K562 (cell line): Measurements from ENCODE around the gene ZDHHC24. TPM values are rescaled to one million over a fixed set of nuclear protein-coding genes. Genes with fewer than 3 reads are reported as not detected.

Experiments
- ATAC-seq: fragments of 200-7000 bp; cut with Tn5 transposase; 3 replicates; pipeline ENCODE4 v1.9.1; 2020; ENCODE audit warnings: moderate library complexity
- BruUV-seq: library from RNA; stranded (reverse); fragments of 400-500 nt; replicated peaks from 2 replicates; lab custom pipeline; 2021; lab: Mats Ljungman, UMichigan
- CTCF ChIA-PET: fragments of 300-600 bp; formaldehyde crosslinking; extraction: SDS; loops from one replicate; lab custom pipeline; 2021; ENCODE audit warnings: low intra/inter-chr PET ratio; lab: Yijun Ruan, JAX
- POLR2A ChIA-PET: fragments of 300-600, 350-650 bp; sonication (Branson Sonifier 250); formaldehyde crosslinking; extraction: SDS; loops from one replicate; lab custom pipeline; 2021; ENCODE audit warnings: antibody characterized with exemption, inconsistent platforms; lab: Yijun Ruan, JAX
- DNase-seq, 4 experiments: peaks; one replicate each; pipeline versions ENCODE4 v3.0.0 to v3.0.0-alpha.2; 2011 to 2018; ENCODE audit warnings: low spot score in 3 of 4, mixed read lengths in 3 of 4; ENCODE audit errors: extremely low read depth in 1 of 4
- FAIRE-seq: peaks from 2 replicates; lab custom pipeline; 2011; peaks lifted over from hg19 to GRCh38; lab: Jason Lieb, UNC
- H2AFZ ChIP-seq: 2 replicates; pipeline ENCODE4 v1.6.0; 2011; ENCODE audit warnings: low read depth, low read length, control low read depth, inconsistent platforms
- H3K27ac ChIP-seq: fragments of 200-600 bp; 3 replicates; pipeline ENCODE4 v1.8.0; 2011; ENCODE audit warnings: low read depth, mild to moderate bottlenecking, control low read depth, inconsistent platforms, low read length, moderate library complexity, mixed read lengths; ENCODE audit errors: extremely low read depth
- H3K27me3 ChIP-seq, 2 experiments: fragments of 300-600 bp in 1 of 2; 2 replicates in 1 of 2; 3 replicates in 1 of 2; pipeline versions ENCODE4 v1.6.0 to v1.8.0; 2011; ENCODE audit warnings: inconsistent platforms in 2 of 2, low read length in 2 of 2, mild to moderate bottlenecking in 1 of 2, mixed read lengths in 1 of 2, moderate library complexity in 1 of 2; ENCODE audit not compliant: control insufficient read depth in 2 of 2, insufficient read depth in 2 of 2
- H3K36me3 ChIP-seq: fragments of 300-600 bp; 3 replicates; pipeline ENCODE4 v1.8.0; 2011; ENCODE audit warnings: mild to moderate bottlenecking, low read length, inconsistent platforms; ENCODE audit not compliant: control insufficient read depth, insufficient read depth
- H3K4me1 ChIP-seq, 2 experiments: fragments of 200-600 bp in 1 of 2; replicated peaks in 1 of 2; 2 replicates in 1 of 2; 3 replicates in 1 of 2; pipeline versions ENCODE4 v1.5.1 to v1.8.0; 2011; ENCODE audit warnings: inconsistent platforms in 2 of 2, low read length in 2 of 2, mild to moderate bottlenecking in 1 of 2, mixed read lengths in 1 of 2, moderate library complexity in 1 of 2; ENCODE audit not compliant: control insufficient read depth in 2 of 2, insufficient read depth in 2 of 2
- H3K4me2 ChIP-seq: 2 replicates; pipeline ENCODE4 v1.6.1; 2011; ENCODE audit warnings: low read length, control low read depth, inconsistent platforms, mixed read lengths; ENCODE audit not compliant: insufficient read depth
- H3K4me3 ChIP-seq: fragments of 200-600 bp; sonication (generic), shearing (Covaris generic); 2 replicates; pipeline ENCODE4 v1.5.1; 2016; ENCODE audit warnings: control low read depth, inconsistent platforms
- H3K79me2 ChIP-seq: fragments of 200-600 bp; 3 replicates; pipeline ENCODE4 v1.8.0; 2011; ENCODE audit warnings: low read length, inconsistent platforms; ENCODE audit not compliant: control insufficient read depth, insufficient read depth
- H3K9ac ChIP-seq, 2 experiments: 2 replicates each; pipeline versions ENCODE4 v1.6.0 to v1.6.1; 2011; ENCODE audit warnings: low read depth in 2 of 2, low read length in 2 of 2, control low read depth in 1 of 2, inconsistent platforms in 1 of 2, mild to moderate bottlenecking in 1 of 2, mixed read lengths in 1 of 2; ENCODE audit not compliant: insufficient read depth in 1 of 2
- H3K9me1 ChIP-seq: one replicate; pipeline ENCODE4 v1.6.0; 2011; ENCODE audit warnings: inconsistent platforms, mild to moderate bottlenecking, low read length, moderate library complexity; ENCODE audit not compliant: control insufficient read depth, insufficient read depth
- H3K9me3 ChIP-seq: replicated peaks from 2 replicates; pipeline ENCODE4 v1.5.1; 2011; ENCODE audit warnings: low read depth, low read length, inconsistent platforms; ENCODE audit not compliant: control insufficient read depth, insufficient read depth
- H4K20me1 ChIP-seq: replicated peaks from 2 replicates; pipeline ENCODE4 v1.6.1; 2011; ENCODE audit warnings: low read length, inconsistent platforms, mixed read lengths; ENCODE audit not compliant: control insufficient read depth, insufficient read depth
- CXXC5 ChIP-seq: fragments of 250-450 bp; sonication (Bioruptor Pico); IDR thresholded peaks from 2 replicates; pipeline ENCODE4 v1.8.0; 2022; ENCODE audit warnings: inconsistent platforms, mild to moderate bottlenecking, moderate library complexity
- HLTF ChIP-seq: fragments of 450-650 bp; IDR thresholded peaks from 2 replicates; pipeline ENCODE4 v1.6.1; 2016
- ILF3 ChIP-seq: fragments of 450-650 bp; IDR thresholded peaks from 2 replicates; pipeline ENCODE4 v1.6.1; 2018; ENCODE audit warnings: antibody characterized with exemption, mild to moderate bottlenecking, moderate library complexity, borderline replicate concordance
- JUND ChIP-seq, 2 experiments: IDR thresholded peaks; 2 replicates in 1 of 2; 3 replicates in 1 of 2; pipeline ENCODE4 v1.6.1; 2011; ENCODE audit warnings: borderline replicate concordance in 2 of 2, low read depth in 2 of 2, low read length in 2 of 2, improper control_type of control experiment in 1 of 2, missing biosample characterization in 1 of 2, missing genetic modification characterization in 1 of 2, missing genetic modification reagents in 1 of 2
- L3MBTL2 ChIP-seq: fragments of 450-650 bp; IDR thresholded peaks from 2 replicates; pipeline ENCODE4 v1.6.1; 2016; ENCODE audit warnings: mild to moderate bottlenecking, moderate library complexity
- MCM5 ChIP-seq: fragments of 450-650 bp; IDR thresholded peaks from 2 replicates; pipeline ENCODE4 v1.6.1; 2016; ENCODE audit warnings: low read depth
- MLLT1 ChIP-seq, 2 experiments: fragments of 450-650 bp; IDR thresholded peaks; 2 replicates each; pipeline ENCODE4 v1.6.1; 2016
- NBN ChIP-seq: fragments of 450-650 bp; IDR thresholded peaks from 2 replicates; pipeline ENCODE4 v1.6.1; 2016; ENCODE audit warnings: low read depth, mild to moderate bottlenecking
- NR1H2 ChIP-seq: sonication (generic); formaldehyde crosslinking; IDR thresholded peaks from 2 replicates; pipeline ENCODE4 v1.4.0; 2020; ENCODE audit warnings: mild to moderate bottlenecking, missing genetic modification reagents
- RB1 ChIP-seq: fragments of 450-650 bp; IDR thresholded peaks from 2 replicates; pipeline ENCODE4 v1.6.1; 2017; ENCODE audit warnings: low read depth, mild to moderate bottlenecking
- RFX1 ChIP-seq: fragments of 450-650 bp; IDR thresholded peaks from 2 replicates; pipeline ENCODE4 v1.6.1; 2016; ENCODE audit warnings: mild to moderate bottlenecking, moderate library complexity
- VEZF1 ChIP-seq: fragments of 200-800 bp; sonication (Bioruptor generic); IDR thresholded peaks from 2 replicates; pipeline ENCODE4 v1.6.1; 2017; ENCODE audit warnings: missing genetic modification characterization, missing compliant biosample characterization
- XRCC3 ChIP-seq: fragments of 450-650 bp; IDR thresholded peaks from 2 replicates; pipeline ENCODE4 v1.6.1; 2017; ENCODE audit warnings: mild to moderate bottlenecking, moderate library complexity
- ZKSCAN8 ChIP-seq: fragments of 200-800 bp; sonication (Bioruptor generic); IDR thresholded peaks from 2 replicates; pipeline ENCODE4 v1.6.1; 2016; ENCODE audit warnings: missing genetic modification characterization, missing compliant biosample characterization
- ZNF444 ChIP-seq: fragments of 250-450 bp; sonication (Bioruptor Pico); IDR thresholded peaks from 2 replicates; pipeline ENCODE4 v1.4.0; 2020; ENCODE audit warnings: mild to moderate bottlenecking, moderate library complexity
- WGBS: fragments of 100-300 bp; shearing (Covaris generic); methylation state at CpG from one replicate; pipeline ENCODE4 v1.1.6; 2016; ENCODE audit warnings: low coverage, mixed read lengths; ENCODE audit not compliant: insufficient coverage; ENCODE audit errors: missing lambda C conversion rate; 5-methylcytosine and 5-hydroxymethylcytosine counted together
- in situ Hi-C: fragments of 300-500 bp; cut with MboI; formaldehyde crosslinking; loops from 4 replicates; pipeline ENCODE4 v1.15.0; 2018; ENCODE audit warnings: inconsistent platforms, mixed read lengths
- intact Hi-C: fragments of 100-400 bp; cut with micrococcal nuclease; formaldehyde crosslinking; loops from 2 replicates; pipeline ENCODE4 v1.14.2; 2022
- polyA plus RNA-seq, 8 experiments: library from polyadenylated mRNA; depleted of rRNA in 4 of 8; stranded (reverse) in 5 of 8; unstranded in 3 of 8; fragments of >200 nt; fragmentation: Nextera tagmentation in 2 of 8; fragmentation: Illumina TruSeq in 1 of 8; extraction: Ambion mirVana in 2 of 8; extraction: Trizol in 1 of 8; gene quantifications; 2 replicates each; pipeline versions ENCODE4 v1.2.1 to v1.2.3, GENCODE V29; 2011 to 2014; ENCODE audit warnings: inconsistent platforms in 1 of 8, missing spikeins in 1 of 8
- total RNA-seq, 7 experiments: library from RNA; depleted of rRNA in 6 of 7; stranded (reverse); fragments of >200 nt in 6 of 7; fragmentation: Illumina TruSeq in 2 of 7; extraction: Trizol in 2 of 7; gene quantifications; 2 replicates each; pipeline versions ENCODE4 v1.2.1 to v1.2.3, GENCODE V29; 2011 to 2021; ENCODE audit warnings: low replicate concordance in 1 of 7
- TF ChIP-seq, protein P1 (sequence below): sonication (generic); formaldehyde crosslinking; IDR thresholded peaks from 2 replicates; pipeline ENCODE4 v1.8.0; 2023; ENCODE audit warnings: missing genetic modification reagents, mild to moderate bottlenecking, borderline replicate concordance

The ZDHHC24 gene
- total and polyA plus RNA-seq, 9 of the 15 experiments (the other 6 are each of a cell fraction or from before 2014, with no cell fraction given), result 0.45 to 11.2 (median 2.7) TPM

GRCh38 chr11:66593303-66593635 lies 47.4 kb upstream of the ZDHHC24 start:
- H3K9me1 ChIP-seq, result no peaks in the 10 kb centered on the region
- TF ChIP-seq NR1H2 (CRISPR knock-in tag), result no peak
- no peak for TF ChIP-seq ILF3
- TF ChIP-seq, protein P1, sequence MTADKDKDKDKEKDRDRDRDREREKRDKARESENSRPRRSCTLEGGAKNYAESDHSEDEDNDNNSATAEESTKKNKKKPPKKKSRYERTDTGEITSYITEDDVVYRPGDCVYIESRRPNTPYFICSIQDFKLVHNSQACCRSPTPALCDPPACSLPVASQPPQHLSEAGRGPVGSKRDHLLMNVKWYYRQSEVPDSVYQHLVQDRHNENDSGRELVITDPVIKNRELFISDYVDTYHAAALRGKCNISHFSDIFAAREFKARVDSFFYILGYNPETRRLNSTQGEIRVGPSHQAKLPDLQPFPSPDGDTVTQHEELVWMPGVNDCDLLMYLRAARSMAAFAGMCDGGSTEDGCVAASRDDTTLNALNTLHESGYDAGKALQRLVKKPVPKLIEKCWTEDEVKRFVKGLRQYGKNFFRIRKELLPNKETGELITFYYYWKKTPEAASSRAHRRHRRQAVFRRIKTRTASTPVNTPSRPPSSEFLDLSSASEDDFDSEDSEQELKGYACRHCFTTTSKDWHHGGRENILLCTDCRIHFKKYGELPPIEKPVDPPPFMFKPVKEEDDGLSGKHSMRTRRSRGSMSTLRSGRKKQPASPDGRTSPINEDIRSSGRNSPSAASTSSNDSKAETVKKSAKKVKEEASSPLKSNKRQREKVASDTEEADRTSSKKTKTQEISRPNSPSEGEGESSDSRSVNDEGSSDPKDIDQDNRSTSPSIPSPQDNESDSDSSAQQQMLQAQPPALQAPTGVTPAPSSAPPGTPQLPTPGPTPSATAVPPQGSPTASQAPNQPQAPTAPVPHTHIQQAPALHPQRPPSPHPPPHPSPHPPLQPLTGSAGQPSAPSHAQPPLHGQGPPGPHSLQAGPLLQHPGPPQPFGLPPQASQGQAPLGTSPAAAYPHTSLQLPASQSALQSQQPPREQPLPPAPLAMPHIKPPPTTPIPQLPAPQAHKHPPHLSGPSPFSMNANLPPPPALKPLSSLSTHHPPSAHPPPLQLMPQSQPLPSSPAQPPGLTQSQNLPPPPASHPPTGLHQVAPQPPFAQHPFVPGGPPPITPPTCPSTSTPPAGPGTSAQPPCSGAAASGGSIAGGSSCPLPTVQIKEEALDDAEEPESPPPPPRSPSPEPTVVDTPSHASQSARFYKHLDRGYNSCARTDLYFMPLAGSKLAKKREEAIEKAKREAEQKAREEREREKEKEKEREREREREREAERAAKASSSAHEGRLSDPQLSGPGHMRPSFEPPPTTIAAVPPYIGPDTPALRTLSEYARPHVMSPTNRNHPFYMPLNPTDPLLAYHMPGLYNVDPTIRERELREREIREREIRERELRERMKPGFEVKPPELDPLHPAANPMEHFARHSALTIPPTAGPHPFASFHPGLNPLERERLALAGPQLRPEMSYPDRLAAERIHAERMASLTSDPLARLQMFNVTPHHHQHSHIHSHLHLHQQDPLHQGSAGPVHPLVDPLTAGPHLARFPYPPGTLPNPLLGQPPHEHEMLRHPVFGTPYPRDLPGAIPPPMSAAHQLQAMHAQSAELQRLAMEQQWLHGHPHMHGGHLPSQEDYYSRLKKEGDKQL, result no peak
- TF ChIP-seq NBN, result no peak
- peak; percentile 10 to 27; a peak in 2 of 4 replicates for TF ChIP-seq MLLT1 (IDR thresholded peaks at IDR 0.05)
- no peak for TF ChIP-seq ZKSCAN8 (CRISPR knock-in tag)
- TF ChIP-seq JUND (IDR thresholded peaks at IDR 0.05; ENCODE audit: borderline replicate concordance, low read depth, low read length), result no peak
- no peak for TF ChIP-seq JUND (tag; IDR thresholded peaks at IDR 0.05; ENCODE audit: borderline replicate concordance, low read depth, low read length)
- peak; percentile 59; the same call in 1 of the 2 replicates for TF ChIP-seq HLTF
- no peak for TF ChIP-seq CXXC5 (CRISPR knock-in tag)
- no peak for TF ChIP-seq MCM5
- no peak for TF ChIP-seq RB1
- no peak for TF ChIP-seq XRCC3
- no peak for TF ChIP-seq VEZF1
- TF ChIP-seq L3MBTL2, result 0 out of 2 replicates have a peak, but pooled peaks have one; percentile 5
- TF ChIP-seq ZNF444 (CRISPR knock-in tag), result 0 out of 2 replicates have a peak, but pooled peaks have one; percentile 34
- TF ChIP-seq RFX1, result no peak

More at GRCh38 chr11:66593303-66593635, 47.4 kb upstream of the ZDHHC24 start:
- intact Hi-C loops (loop anchor here (1.0 to 5.0 kb wide), 2 partner anchors 23 to 84 kb away; partner anchors contain the start of genes RBM14 and RBM4B), in situ Hi-C loops (no loop called here)
- BruUV-seq, result no TSS peak
- H3K36me3 ChIP-seq, result peaks cover 8% of the 10 kb centered on the region; the same call in 1 of the 3 replicates
- peaks cover 26% of the 10 kb centered on the region for H3K79me2 ChIP-seq
- ChIA-PET CTCF (no interaction called here), POLR2A (interaction anchor here (0.7 kb wide), 1 partner anchor 16 kb away, joined by 3 read pairs; no protein-coding TSS in a partner anchor)
- peak overlapping the region; percentile 85 to 94 for H3K9ac ChIP-seq
- FAIRE-seq (no peak), ATAC-seq (peak; percentile 18), DNase-seq (no peak)
- under 1% methylated on average over 12 of the region's 12 CpGs for WGBS
- no peaks in the 10 kb centered on the region for H3K27me3 ChIP-seq
- no peaks in the 10 kb centered on the region for H3K9me3 ChIP-seq
- peak overlapping the region; percentile 95 for H2AFZ ChIP-seq
- peaks cover 32 to 51% of the 10 kb centered on the region in 2 experiments for H3K4me1 ChIP-seq
- H3K4me2 ChIP-seq, result peak overlapping the region; percentile 94
- H3K27ac ChIP-seq, result peak overlapping the region; percentile 75
- peak overlapping the region; percentile 75 for H3K4me3 ChIP-seq
- H4K20me1 ChIP-seq, result no peaks in the 10 kb centered on the region
